CD4-positive, alpha-beta T cell (primary cell): ENCODE data around the gene ISOC2. TPM values are rescaled to one million over a fixed set of nuclear protein-coding genes. Genes with fewer than 3 reads are reported as not detected.

ENCODE experiments used
- ATAC-seq: fragments of 200-7000 bp; cut with Tn5 transposase; one replicate; pipeline ENCODE4 v1.10.0; 2022; ENCODE audit warnings: mild to moderate bottlenecking; ENCODE audit not compliant: poor library complexity
- CTCF ChIA-PET: fragments of 350-600 bp; sonication (Branson Sonifier 250); formaldehyde crosslinking; loops from one replicate; lab custom pipeline; 2021; ENCODE audit warnings: antibody characterized with exemption, inconsistent platforms; lab: Charles Lee
- POLR2A ChIA-PET: fragments of 350-600 bp; sonication (Branson Sonifier 250); formaldehyde crosslinking; loops from one replicate; lab custom pipeline; 2021; ENCODE audit warnings: antibody characterized with exemption, inconsistent platforms; lab: Charles Lee
- DNase-seq, 14 experiments: peaks; one replicate each; pipeline ENCODE4 v3.0.0-alpha.2; 2013 to 2020; ENCODE audit warnings: mixed read lengths in 2 of 14
- H3K27ac ChIP-seq, 2 donors: one replicate each; pipeline versions ENCODE4 v1.5.1 to v1.7.0; 2013; ENCODE audit warnings: low read length in 2 of 2, low read depth in 1 of 2, mild to moderate bottlenecking in 1 of 2
- H3K27me3 ChIP-seq, 2 experiments: 1 replicate in 1 of 2; 2 replicates in 1 of 2; pipeline versions ENCODE4 v1.6.1 to v1.7.0; 2013; ENCODE audit warnings: low read length in 2 of 2, control low read depth in 1 of 2, mild to moderate bottlenecking in 1 of 2, moderate library complexity in 1 of 2; ENCODE audit not compliant: insufficient read depth in 2 of 2, control insufficient read depth in 1 of 2
- H3K36me3 ChIP-seq: one replicate; pipeline ENCODE4 v1.6.1; 2013; ENCODE audit warnings: low read length, control low read depth; ENCODE audit not compliant: insufficient read depth
- H3K4me1 ChIP-seq: one replicate; pipeline ENCODE4 v1.6.1; 2013; ENCODE audit warnings: low read length, control low read depth; ENCODE audit not compliant: insufficient read depth
- H3K4me3 ChIP-seq: one replicate; pipeline ENCODE4 v1.5.1; 2013; ENCODE audit warnings: mild to moderate bottlenecking, low read length, moderate library complexity
- H3K9me3 ChIP-seq, 2 experiments: 1 replicate in 1 of 2; 2 replicates in 1 of 2; pipeline versions ENCODE4 v1.6.1 to v1.7.0; 2013; ENCODE audit warnings: low read length in 2 of 2, mild to moderate bottlenecking in 2 of 2, control low read depth in 1 of 2, moderate library complexity in 1 of 2; ENCODE audit not compliant: control insufficient read depth in 1 of 2, insufficient read depth in 1 of 2
- H3K27ac Mint-ChIP-seq: one replicate; pipeline ENCODE4 v1.8.0; 2020; ENCODE audit warnings: mixed read lengths
- H3K27me3 Mint-ChIP-seq: one replicate; pipeline ENCODE4 v1.8.0; 2021; ENCODE audit warnings: mixed read lengths
- H3K36me3 Mint-ChIP-seq: one replicate; pipeline ENCODE4 v1.8.0; 2021; ENCODE audit warnings: low read depth, mixed read lengths
- H3K4me1 Mint-ChIP-seq: one replicate; pipeline ENCODE4 v1.8.0; 2021; ENCODE audit warnings: low read depth, mixed read lengths
- H3K4me3 Mint-ChIP-seq: one replicate; pipeline ENCODE4 v1.8.0; 2020; ENCODE audit warnings: mild to moderate bottlenecking, mixed read lengths
- H3K9me3 Mint-ChIP-seq: one replicate; pipeline ENCODE4 v1.8.0; 2020; ENCODE audit warnings: mixed read lengths
- intact Hi-C, 2 experiments: fragments of 100-400 bp; cut with DNase I in 1 of 2; cut with micrococcal nuclease in 1 of 2; formaldehyde crosslinking; loops; one replicate each; pipeline versions ENCODE4 v1.15.1 to v1.9.0; 2023 to 2025; cut with DNase I, micrococcal nuclease
- total RNA-seq, 174 experiments: library from RNA in 2 of 174; stranded (reverse) in 2 of 174; gene quantifications; one replicate each; pipeline ENCODE4 v1.2.3 and lab custom pipeline; 2021 to 2026
- TF ChIP-seq, protein P1 (sequence below): fragments of 200-600 bp; IDR thresholded peaks from one replicate; pipeline ENCODE4 v1.8.0; 2022; ENCODE audit warnings: antibody characterized with exemption, mild to moderate bottlenecking

Gene ISOC2
- total RNA-seq, 2 experiments from 2014 or later: 1.5 to 2.2 TPM

DNA sequence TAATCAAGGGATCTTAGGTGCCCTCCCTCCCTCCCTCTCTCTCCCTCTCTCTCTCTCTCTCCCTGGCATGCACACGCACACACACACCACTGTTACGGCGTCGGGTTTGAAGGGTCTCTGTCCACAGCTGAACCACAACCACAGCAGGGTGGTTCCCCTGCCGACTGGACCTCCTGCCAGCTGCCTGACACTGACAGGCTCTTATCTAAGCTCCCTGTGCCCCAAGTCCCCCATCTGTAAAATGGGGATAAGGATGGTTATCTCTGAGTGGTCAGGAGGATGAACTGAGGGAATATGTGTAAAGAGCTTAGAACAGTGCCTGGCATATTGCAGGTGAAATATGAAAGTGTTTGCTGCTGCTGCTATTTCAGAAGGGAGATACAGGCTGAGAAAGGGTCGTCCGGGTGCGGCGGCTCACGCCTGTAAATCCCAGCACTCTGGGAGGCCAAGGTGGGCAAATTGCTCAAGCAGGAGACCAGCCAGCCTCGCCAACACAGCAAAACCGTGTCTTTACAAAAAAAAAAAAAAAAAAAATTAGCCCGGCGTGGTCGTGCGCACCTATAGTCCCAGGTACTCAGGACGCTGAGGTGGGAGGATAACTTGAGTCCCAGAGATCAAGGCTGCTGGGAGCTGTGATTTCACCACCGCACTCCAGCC is 17.5 kb downstream of the ISOC2 start:
- DNase-seq (no peak), ATAC-seq (no peak)
- H3K27ac ChIP-seq: no peak overlapping the region
- H3K4me1 ChIP-seq: peaks cover 28% of the 10 kb centered on the region
- H3K36me3 ChIP-seq: no peaks in the 10 kb centered on the region
- intact Hi-C loops: no loop called here
- Mint-ChIP-seq H3K9me3 (no peaks in the 10 kb centered on the region), H3K27ac (no peak overlapping the region), H3K4me3 (no peak overlapping the region), H3K4me1 (peaks cover 33% of the 10 kb centered on the region), H3K27me3 (peaks cover 65% of the 10 kb centered on the region), H3K36me3 (no peaks in the 10 kb centered on the region)
- no peak overlapping the region for H3K4me3 ChIP-seq
- H3K9me3 ChIP-seq: peaks cover 0 to 23% of the 10 kb centered on the region in 2 experiments
- CTCF ChIA-PET: interaction anchor here (1.0 kb wide), 1 partner anchor 60 kb away, joined by 3 read pairs; no protein-coding TSS in a partner anchor
- POLR2A ChIA-PET: no interaction called here
- H3K27me3 ChIP-seq: peaks cover 53 to 70% of the 10 kb centered on the region in 2 experiments
- TF ChIP-seq, protein P1, sequence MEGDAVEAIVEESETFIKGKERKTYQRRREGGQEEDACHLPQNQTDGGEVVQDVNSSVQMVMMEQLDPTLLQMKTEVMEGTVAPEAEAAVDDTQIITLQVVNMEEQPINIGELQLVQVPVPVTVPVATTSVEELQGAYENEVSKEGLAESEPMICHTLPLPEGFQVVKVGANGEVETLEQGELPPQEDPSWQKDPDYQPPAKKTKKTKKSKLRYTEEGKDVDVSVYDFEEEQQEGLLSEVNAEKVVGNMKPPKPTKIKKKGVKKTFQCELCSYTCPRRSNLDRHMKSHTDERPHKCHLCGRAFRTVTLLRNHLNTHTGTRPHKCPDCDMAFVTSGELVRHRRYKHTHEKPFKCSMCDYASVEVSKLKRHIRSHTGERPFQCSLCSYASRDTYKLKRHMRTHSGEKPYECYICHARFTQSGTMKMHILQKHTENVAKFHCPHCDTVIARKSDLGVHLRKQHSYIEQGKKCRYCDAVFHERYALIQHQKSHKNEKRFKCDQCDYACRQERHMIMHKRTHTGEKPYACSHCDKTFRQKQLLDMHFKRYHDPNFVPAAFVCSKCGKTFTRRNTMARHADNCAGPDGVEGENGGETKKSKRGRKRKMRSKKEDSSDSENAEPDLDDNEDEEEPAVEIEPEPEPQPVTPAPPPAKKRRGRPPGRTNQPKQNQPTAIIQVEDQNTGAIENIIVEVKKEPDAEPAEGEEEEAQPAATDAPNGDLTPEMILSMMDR: no peak

DNA sequence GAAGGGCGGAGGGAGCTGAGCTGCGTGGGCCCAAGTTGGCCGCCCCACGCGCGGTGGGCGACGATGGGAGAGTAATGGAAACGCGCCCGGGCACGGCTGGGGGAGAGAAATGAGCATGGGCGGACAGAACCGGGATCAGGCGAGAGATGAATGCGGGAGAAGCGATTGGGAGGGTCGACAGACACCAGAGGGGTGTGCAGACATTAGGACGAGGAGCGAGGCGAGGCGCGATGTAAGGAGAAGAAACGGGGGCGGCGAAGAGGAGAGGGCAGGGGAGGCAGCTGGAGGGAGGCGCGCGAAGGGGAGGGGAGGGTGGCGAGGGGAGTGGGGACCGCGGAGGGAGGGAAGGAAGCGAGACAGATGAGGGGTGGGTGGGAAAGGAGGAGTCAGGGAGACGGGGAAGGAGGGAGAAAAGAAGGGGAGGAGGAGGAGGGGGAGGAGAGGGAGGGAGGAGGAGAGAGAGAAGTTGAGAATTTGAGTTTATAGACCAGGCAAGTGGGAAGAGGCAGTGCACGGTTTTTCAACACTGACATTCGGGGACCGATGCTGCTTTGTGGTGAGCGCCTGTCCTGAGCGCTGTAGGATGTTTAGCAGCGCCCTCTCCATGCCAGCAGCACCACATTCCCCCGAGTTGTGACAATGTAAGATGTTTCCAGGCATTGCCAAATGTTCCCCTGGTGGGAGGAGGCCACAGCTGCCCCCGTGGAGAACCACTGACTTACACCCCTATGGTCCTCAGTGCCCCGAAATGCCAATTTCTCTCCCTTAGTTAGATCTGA is 18.2 kb downstream of the ISOC2 start, which contains the start of gene SHISA7:
Gene SHISA7 (minus strand): TSS at position 256 of the 779 bp plus-strand sequence. CDS start 437 bp downstream, outside the sequence.
- ATAC-seq (no peak), DNase-seq (no peak)
- Histone ChIP-seq H3K36me3 (no peaks in the 10 kb centered on the region), H3K27ac (no peak within 1 kb of the TSS), H3K4me3 (no peak within 1 kb of the TSS), H3K27me3 (peaks cover 60 to 77% of the 10 kb centered on the region in 2 experiments), H3K9me3 (peaks cover 0 to 29% of the 10 kb centered on the region in 2 experiments), H3K4me1 (peaks cover 28% of the 10 kb centered on the region)
- Mint-ChIP-seq H3K9me3 (no peaks in the 10 kb centered on the region), H3K4me3 (no peak within 1 kb of the TSS), H3K4me1 (peaks cover 33% of the 10 kb centered on the region), H3K27ac (no peak within 1 kb of the TSS), H3K27me3 (peaks cover 72% of the 10 kb centered on the region), H3K36me3 (no peaks in the 10 kb centered on the region)
- intact Hi-C loops: no loop called here
- ChIA-PET POLR2A (no interaction called here), CTCF (no interaction called here)
- TF ChIP-seq, protein P1: no peak

DNA sequence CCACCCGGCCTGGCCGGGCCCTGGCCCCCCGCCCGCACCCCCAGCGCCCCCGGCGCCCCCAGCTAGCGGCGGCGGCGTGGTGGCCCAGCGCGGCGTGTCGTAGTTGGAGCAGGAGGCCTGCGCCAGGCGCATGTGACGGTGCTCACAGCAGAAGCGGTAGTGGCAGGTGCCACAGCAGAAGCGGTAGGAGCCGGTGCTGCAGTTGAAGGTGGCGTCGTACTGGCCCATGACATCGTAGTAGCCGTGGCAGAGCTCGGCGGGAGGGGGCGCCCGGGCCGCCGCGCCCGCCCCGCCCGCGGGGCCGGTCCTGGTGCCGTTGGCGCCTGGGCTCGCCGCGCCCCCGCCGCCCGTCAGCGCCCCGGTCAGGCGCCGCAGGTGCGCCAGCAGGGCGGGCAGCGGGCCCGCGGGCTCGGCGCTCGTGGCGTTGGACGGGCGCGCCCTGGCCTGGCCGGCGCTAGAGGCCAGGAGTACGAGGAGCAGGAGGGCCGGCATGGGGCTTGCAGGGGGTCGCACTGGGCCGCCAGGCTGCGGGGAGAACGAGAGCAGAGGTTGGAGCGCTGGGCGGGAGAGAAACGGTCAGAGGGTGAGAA is 19.0 kb downstream of the ISOC2 start:
- Mint-ChIP-seq H3K4me1 (peaks cover 33% of the 10 kb centered on the region), H3K36me3 (no peaks in the 10 kb centered on the region), H3K27me3 (peaks cover 76% of the 10 kb centered on the region), H3K9me3 (no peaks in the 10 kb centered on the region), H3K27ac (no peak overlapping the region), H3K4me3 (no peak overlapping the region)
- POLR2A ChIA-PET: no interaction called here
- Histone ChIP-seq H3K27ac (no peak overlapping the region), H3K4me1 (peaks cover 28% of the 10 kb centered on the region), H3K4me3 (no peak overlapping the region), H3K36me3 (no peaks in the 10 kb centered on the region), H3K9me3 (peaks cover 0 to 34% of the 10 kb centered on the region in 2 experiments), H3K27me3 (peaks cover 63 to 83% of the 10 kb centered on the region in 2 experiments)
- TF ChIP-seq, protein P1: no peak
- intact Hi-C loops: no loop called here
- CTCF ChIA-PET: no interaction called here
- DNase-seq: peak in 3 of 14 experiments; percentile 19 to 62 (median 53)
- peak; percentile 70 for ATAC-seq
